ENCODE results near the gene TPSD1.
"Not testable (repeated sequence)": the region's sequence is repeated elsewhere in the genome, so short reads cannot be mapped to it uniquely, and the experiment has no call there.

TPSD1 gene

GRCh38 chr16:1220098-1220728 lies 35.7 kb upstream of the TPSD1 start:
- FAIRE-seq (no peak), DNase-seq (ENCODE audit: insufficient read length, low spot score) (no peak)
- no peak for TF ChIP-seq POU2F2 (IDR thresholded peaks at IDR 0.05; ENCODE audit: low read depth, low read length)
- no peak for TF ChIP-seq SPI1 (IDR thresholded peaks at IDR 0.05; ENCODE audit: low read depth, low read length)

- FAIRE-seq, result no peak
- DNase-seq (ENCODE audit: insufficient read length, low spot score), result no peak
- TF ChIP-seq POLR2AphosphoS5 (IDR thresholded peaks at IDR 0.05; ENCODE audit: low read depth, low read length) (no peak), TAF1 (IDR thresholded peaks at IDR 0.05; ENCODE audit: low read depth, low read length) (no peak), POLR2A (IDR thresholded peaks at IDR 0.05; ENCODE audit: low read depth, low read length) (no peak), POU2F2 (IDR thresholded peaks at IDR 0.05; ENCODE audit: low read depth, low read length) (no peak), SPI1 (IDR thresholded peaks at IDR 0.05; ENCODE audit: low read depth, low read length) (no peak)
These were observed 34.8 kb upstream of the TPSD1 start for GRCh38 chr16:1220841-1221627.

- FAIRE-seq (no peak), DNase-seq (ENCODE audit: insufficient read length, low spot score) (no peak)
- no peak for TF ChIP-seq SPI1 (IDR thresholded peaks at IDR 0.05; ENCODE audit: low read depth, low read length)
These were observed 34.0 kb upstream of the TPSD1 start for GRCh38 chr16:1221628-1222552.

GRCh38 chr16:1222553-1223354 lies 33.1 kb upstream of the TPSD1 start:
- FAIRE-seq (no peak), DNase-seq (ENCODE audit: insufficient read length, low spot score) (no peak)
- no peak for TF ChIP-seq PAX5 (IDR thresholded peaks at IDR 0.05; ENCODE audit: insufficient read depth, low read length, severe bottlenecking)
- TF ChIP-seq SPI1 (IDR thresholded peaks at IDR 0.05; ENCODE audit: low read depth, low read length), result no peak
- TF ChIP-seq POLR2A (IDR thresholded peaks at IDR 0.05; ENCODE audit: low read depth, low read length), result no peak
- no peak for TF ChIP-seq POLR2AphosphoS5 (IDR thresholded peaks at IDR 0.05; ENCODE audit: low read depth, low read length)
- TF ChIP-seq POU2F2 (IDR thresholded peaks at IDR 0.05; ENCODE audit: low read depth, low read length), result no peak
- no peak for TF ChIP-seq TAF1 (IDR thresholded peaks at IDR 0.05; ENCODE audit: low read depth, low read length)

- DNase-seq (ENCODE audit: insufficient read length, low spot score) (no peak), FAIRE-seq (no peak)
- no peak for TF ChIP-seq PAX5 (IDR thresholded peaks at IDR 0.05; ENCODE audit: insufficient read depth, low read length, severe bottlenecking)
- no peak for TF ChIP-seq SPI1 (IDR thresholded peaks at IDR 0.05; ENCODE audit: low read depth, low read length)
- no peak for TF ChIP-seq POU2F2 (IDR thresholded peaks at IDR 0.05; ENCODE audit: low read depth, low read length)
- TF ChIP-seq POLR2A (IDR thresholded peaks at IDR 0.05; ENCODE audit: low read depth, low read length), result no peak
- TF ChIP-seq POLR2AphosphoS5 (IDR thresholded peaks at IDR 0.05; ENCODE audit: low read depth, low read length), result no peak
- no peak for TF ChIP-seq TAF1 (IDR thresholded peaks at IDR 0.05; ENCODE audit: low read depth, low read length)
These were observed 32.3 kb upstream of the TPSD1 start for GRCh38 chr16:1223355-1224214.

- no peak for DNase-seq (ENCODE audit: insufficient read length, low spot score)
- FAIRE-seq, result no peak
- TF ChIP-seq TAF1 (IDR thresholded peaks at IDR 0.05; ENCODE audit: low read depth, low read length), result no peak
- no peak for TF ChIP-seq POLR2A (IDR thresholded peaks at IDR 0.05; ENCODE audit: low read depth, low read length)
- no peak for TF ChIP-seq PAX5 (IDR thresholded peaks at IDR 0.05; ENCODE audit: insufficient read depth, low read length, severe bottlenecking)
- TF ChIP-seq POLR2AphosphoS5 (IDR thresholded peaks at IDR 0.05; ENCODE audit: low read depth, low read length), result no peak
- TF ChIP-seq POU2F2 (IDR thresholded peaks at IDR 0.05; ENCODE audit: low read depth, low read length), result no peak
- TF ChIP-seq SPI1 (IDR thresholded peaks at IDR 0.05; ENCODE audit: low read depth, low read length), result no peak
These were observed 31.3 kb upstream of the TPSD1 start for GRCh38 chr16:1224558-1224957.

GRCh38 chr16:1225051-1225451 lies 30.8 kb upstream of the TPSD1 start, which contains the start of gene TPSG1:
TPSG1 (minus strand) TSS chr16:1225268; CDS start chr16:1225252, 16 bp downstream.
- no peak for FAIRE-seq
- TF ChIP-seq POU2F2 (IDR thresholded peaks at IDR 0.05; ENCODE audit: low read depth, low read length) (no peak), SPI1 (IDR thresholded peaks at IDR 0.05; ENCODE audit: low read depth, low read length) (no peak), POLR2AphosphoS5 (IDR thresholded peaks at IDR 0.05; ENCODE audit: low read depth, low read length) (no peak), PAX5 (IDR thresholded peaks at IDR 0.05; ENCODE audit: insufficient read depth, low read length, severe bottlenecking) (no peak), POLR2A (IDR thresholded peaks at IDR 0.05; ENCODE audit: low read depth, low read length) (no peak), TAF1 (IDR thresholded peaks at IDR 0.05; ENCODE audit: low read depth, low read length) (no peak)
- DNase-seq (ENCODE audit: insufficient read length, low spot score), result no peak

GRCh38 chr16:1225728-1226311 lies 30.0 kb upstream of the TPSD1 start:
- DNase-seq (ENCODE audit: insufficient read length, low spot score); FAIRE-seq: not testable (repeated sequence)

- FAIRE-seq; DNase-seq (ENCODE audit: insufficient read length, low spot score): not testable (repeated sequence)
These were observed 29.2 kb upstream of the TPSD1 start for GRCh38 chr16:1226692-1227091.

GRCh38 chr16:1228227-1228626 lies 27.6 kb upstream of the TPSD1 start:
- not testable (repeated sequence) for FAIRE-seq; DNase-seq (ENCODE audit: insufficient read length, low spot score)

- not testable (repeated sequence) for FAIRE-seq; DNase-seq (ENCODE audit: insufficient read length, low spot score)
These were observed 26.4 kb upstream of the TPSD1 start for GRCh38 chr16:1229476-1229875.

GRCh38 chr16:1230084-1230470 lies 25.8 kb upstream of the TPSD1 start, which contains the start of gene TPSB2:
TPSB2 (minus strand) TSS chr16:1230184; CDS start chr16:1229951, 233 bp downstream.
- not testable (repeated sequence) for DNase-seq (ENCODE audit: insufficient read length, low spot score); FAIRE-seq
